Endothelial cell of umbilical vein (primary cell): ENCODE data around the gene CD74. TPM values are rescaled to one million over a fixed set of nuclear protein-coding genes. Genes with fewer than 3 reads are reported as not detected.

Source experiments
- BruUV-seq: library from RNA; stranded (reverse); fragments of 400-500 nt; replicated peaks from 2 replicates; lab custom pipeline; 2021; lab: Mats Ljungman, UMichigan
- CTCF ChIA-PET: fragments of 300-600, 350-600 bp; sonication (Branson Sonifier 250); formaldehyde crosslinking; loops from one replicate; lab custom pipeline; 2021; ENCODE audit warnings: antibody characterized with exemption, inconsistent platforms; lab: Charles Lee
- POLR2A ChIA-PET: fragments of 300-600, 350-600 bp; sonication (Branson Sonifier 250); formaldehyde crosslinking; loops from one replicate; lab custom pipeline; 2021; ENCODE audit warnings: antibody characterized with exemption, inconsistent platforms; lab: Charles Lee
- DNase-seq: peaks from one replicate; pipeline ENCODE4 v3.0.0-alpha.2; 2011; ENCODE audit warnings: low read depth, low spot score
- FAIRE-seq: peaks from 2 replicates; lab custom pipeline; 2011; peaks lifted over from hg19 to GRCh38; lab: Jason Lieb, UNC
- H2AFZ ChIP-seq: 2 replicates; pipeline ENCODE4 v1.6.0; 2012; ENCODE audit warnings: low read depth, low read length, control low read depth, inconsistent platforms
- H3K27ac ChIP-seq: 2 replicates; pipeline ENCODE4 v1.5.1; 2011; ENCODE audit warnings: low read depth, mild to moderate bottlenecking, control low read depth, low read length, moderate library complexity; ENCODE audit not compliant: insufficient read depth
- H3K27me3 ChIP-seq, 2 experiments: 2 replicates each; pipeline versions ENCODE4 v1.6.0 to v1.6.1; 2011; ENCODE audit warnings: low read length in 2 of 2, mixed read lengths in 1 of 2; ENCODE audit not compliant: control insufficient read depth in 2 of 2, insufficient read depth in 2 of 2
- H3K36me3 ChIP-seq, 2 experiments: 2 replicates in 1 of 2; 3 replicates in 1 of 2; pipeline ENCODE4 v1.5.1; 2011; ENCODE audit warnings: low read length in 2 of 2, mild to moderate bottlenecking in 1 of 2, moderate library complexity in 1 of 2; ENCODE audit not compliant: control insufficient read depth in 2 of 2, insufficient read depth in 2 of 2; ENCODE audit errors: extremely low read depth in 1 of 2
- H3K4me1 ChIP-seq: 3 replicates; pipeline ENCODE4 v1.5.1; 2011; ENCODE audit warnings: mild to moderate bottlenecking, low read length; ENCODE audit not compliant: control insufficient read depth, insufficient read depth; ENCODE audit errors: extremely low read depth
- H3K4me2 ChIP-seq: 2 replicates; pipeline ENCODE4 v1.6.1; 2011; ENCODE audit warnings: low read length, control low read depth, mixed read lengths; ENCODE audit not compliant: insufficient read depth
- H3K4me3 ChIP-seq, 3 experiments: fragments of 200-600 bp in 1 of 3; sonication (generic), shearing (Covaris generic) in 1 of 3; replicated peaks in 1 of 3; 2 replicates each; pipeline ENCODE4 v1.5.1; 2011 to 2016; ENCODE audit warnings: control low read depth in 3 of 3, low read length in 3 of 3, mild to moderate bottlenecking in 2 of 3, inconsistent platforms in 1 of 3, low read depth in 1 of 3, moderate library complexity in 1 of 3; ENCODE audit not compliant: insufficient read depth in 1 of 3
- H3K79me2 ChIP-seq: 2 replicates; pipeline ENCODE4 v1.6.0; 2012; ENCODE audit warnings: low read length, inconsistent platforms; ENCODE audit not compliant: control insufficient read depth, insufficient read depth
- H3K9ac ChIP-seq: replicated peaks from 2 replicates; pipeline ENCODE3; 2011; ENCODE audit warnings: low read length, control low read depth; ENCODE audit not compliant: insufficient read depth; ENCODE audit errors: extremely low read depth
- H3K9me1 ChIP-seq: replicated peaks from 3 replicates; pipeline ENCODE4 v1.6.0; 2011; ENCODE audit warnings: mild to moderate bottlenecking, low read length; ENCODE audit not compliant: control insufficient read depth, insufficient read depth; ENCODE audit errors: extremely low read depth
- H3K9me3 ChIP-seq: replicated peaks from 2 replicates; pipeline ENCODE4 v1.5.1; 2012; ENCODE audit warnings: low read length, inconsistent platforms; ENCODE audit not compliant: control insufficient read depth, insufficient read depth
- H4K20me1 ChIP-seq: replicated peaks from 2 replicates; pipeline ENCODE3; 2011; ENCODE audit warnings: mild to moderate bottlenecking, low read length; ENCODE audit not compliant: control insufficient read depth, insufficient read depth; ENCODE audit errors: extremely low read depth
- EZH2 ChIP-seq: IDR thresholded peaks from 2 replicates; pipeline ENCODE4 v1.6.1; 2012; ENCODE audit warnings: borderline replicate concordance, low read depth, mild to moderate bottlenecking, moderate library complexity, low read length, inconsistent platforms; ENCODE audit not compliant: severe bottlenecking
- FOS ChIP-seq: IDR thresholded peaks from 2 replicates; pipeline ENCODE4 v1.6.1; 2011; ENCODE audit warnings: mild to moderate bottlenecking, low read length, moderate library complexity, borderline replicate concordance; ENCODE audit not compliant: insufficient read depth
- GATA2 ChIP-seq: IDR thresholded peaks from 2 replicates; pipeline ENCODE4 v1.7.0; 2011; ENCODE audit warnings: low read depth, mild to moderate bottlenecking, moderate library complexity, mixed read lengths, low read length; ENCODE audit not compliant: insufficient read length, insufficient read depth
- JUN ChIP-seq: IDR thresholded peaks from 2 replicates; pipeline ENCODE4 v1.6.1; 2011; ENCODE audit warnings: borderline replicate concordance, low read depth; ENCODE audit not compliant: insufficient read length, insufficient read depth
- MYC ChIP-seq: IDR thresholded peaks from one replicate; pipeline ENCODE4 v1.6.1; 2011; ENCODE audit warnings: mild to moderate bottlenecking, low read depth, low read length
- POLR2A ChIP-seq: IDR thresholded peaks from 2 replicates; pipeline ENCODE4 v1.6.1; 2012; ENCODE audit warnings: low read depth, mild to moderate bottlenecking, control low read depth, low read length
- POLR2AphosphoS5 ChIP-seq: IDR thresholded peaks from 2 replicates; pipeline ENCODE4 v1.6.1; 2012; ENCODE audit warnings: low read depth, mild to moderate bottlenecking, control low read depth, low read length, moderate library complexity; ENCODE audit not compliant: insufficient read depth
- dilution Hi-C: fragments of 300-500 bp; cut with MboI; formaldehyde crosslinking; loops from one replicate; pipeline ENCODE4 v1.15.0; 2019; ENCODE audit warnings: low sequenced_read_pairs; ENCODE audit not compliant: extremely low pct_ligation_motif_present
- intact Hi-C: fragments of 100-400 bp; cut with micrococcal nuclease; formaldehyde crosslinking; loops from one replicate; pipeline ENCODE4 v1.10.0; 2022
- polyA plus RNA-seq, 4 experiments: library from polyadenylated mRNA; depleted of rRNA in 3 of 4; stranded (reverse) in 3 of 4; unstranded in 1 of 4; fragments of >200 nt; gene quantifications; 2 replicates each; pipeline versions ENCODE4 v1.2.1 to v1.2.3, GENCODE V29; 2011 to 2012; ENCODE audit warnings: missing spikeins in 1 of 4
- total RNA-seq: library from RNA; stranded (reverse); gene quantifications from 2 replicates; pipeline ENCODE4 v1.2.3, GENCODE V29; 2021
- TF ChIP-seq, protein P1 (sequence below), 2 donors: IDR thresholded peaks; 1 replicate in 1 of 2; 2 replicates in 1 of 2; pipeline ENCODE4 v1.5.1; 2011; ENCODE audit warnings: low read length in 2 of 2, mild to moderate bottlenecking in 2 of 2, moderate library complexity in 2 of 2, control low read depth in 1 of 2, inconsistent platforms in 1 of 2, low read depth in 1 of 2; ENCODE audit not compliant: insufficient read depth in 1 of 2; ENCODE audit errors: extremely low read depth in 1 of 2
- TF ChIP-seq, protein P2 (sequence below): IDR thresholded peaks from 2 replicates; pipeline ENCODE4 v1.6.1; 2011; ENCODE audit not compliant: insufficient read depth, insufficient read length

The CD74 gene
- total and polyA plus RNA-seq, 2 donors (not counting 3 experiments of a cell fraction or from before 2014, with no cell fraction given), result 0.62 to 1.3 TPM

DNA sequence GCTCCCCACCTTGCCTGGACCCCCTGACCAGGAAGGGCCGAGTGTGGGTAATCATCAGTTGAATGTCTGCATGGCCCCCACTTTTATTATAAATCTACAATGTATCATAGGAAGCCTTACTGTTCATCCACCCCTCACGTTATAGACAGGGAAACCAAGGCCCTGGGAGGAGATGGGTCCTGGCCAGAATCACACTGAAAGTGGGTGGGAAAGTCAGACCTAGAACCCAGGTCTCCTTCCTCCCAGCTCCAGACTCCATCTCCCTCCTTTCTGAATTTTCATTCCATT is 17.1 kb downstream of the CD74 start:
- POLR2A ChIA-PET, result no interaction called here
- Histone ChIP-seq H3K4me1 (no peaks in the 10 kb centered on the region), H3K27ac (no peak overlapping the region), H4K20me1 (no peaks in the 10 kb centered on the region), H2AFZ (no peak overlapping the region), H3K27me3 (no peaks in the 10 kb centered on the region), H3K9me1 (no peaks in the 10 kb centered on the region), H3K36me3 (peaks cover 8 to 53% of the 10 kb centered on the region in 2 experiments), H3K79me2 (no peaks in the 10 kb centered on the region), H3K4me3 (no peak overlapping the region), H3K4me2 (no peak overlapping the region), H3K9me3 (no peaks in the 10 kb centered on the region), H3K9ac (no peak overlapping the region)
- dilution Hi-C loops (no loop called here), intact Hi-C loops (no loop called here)
- CTCF ChIA-PET, result interaction anchor here (6.1 kb wide), 1 partner anchor 40 kb away, joined by 70 read pairs; no protein-coding TSS in a partner anchor
- FAIRE-seq (no peak), DNase-seq (no peak)
- no peak for TF ChIP-seq FOS
- TF ChIP-seq EZH2, result no peak
- no peak for TF ChIP-seq JUN
- no peak for TF ChIP-seq POLR2A
- TF ChIP-seq, protein P1, sequence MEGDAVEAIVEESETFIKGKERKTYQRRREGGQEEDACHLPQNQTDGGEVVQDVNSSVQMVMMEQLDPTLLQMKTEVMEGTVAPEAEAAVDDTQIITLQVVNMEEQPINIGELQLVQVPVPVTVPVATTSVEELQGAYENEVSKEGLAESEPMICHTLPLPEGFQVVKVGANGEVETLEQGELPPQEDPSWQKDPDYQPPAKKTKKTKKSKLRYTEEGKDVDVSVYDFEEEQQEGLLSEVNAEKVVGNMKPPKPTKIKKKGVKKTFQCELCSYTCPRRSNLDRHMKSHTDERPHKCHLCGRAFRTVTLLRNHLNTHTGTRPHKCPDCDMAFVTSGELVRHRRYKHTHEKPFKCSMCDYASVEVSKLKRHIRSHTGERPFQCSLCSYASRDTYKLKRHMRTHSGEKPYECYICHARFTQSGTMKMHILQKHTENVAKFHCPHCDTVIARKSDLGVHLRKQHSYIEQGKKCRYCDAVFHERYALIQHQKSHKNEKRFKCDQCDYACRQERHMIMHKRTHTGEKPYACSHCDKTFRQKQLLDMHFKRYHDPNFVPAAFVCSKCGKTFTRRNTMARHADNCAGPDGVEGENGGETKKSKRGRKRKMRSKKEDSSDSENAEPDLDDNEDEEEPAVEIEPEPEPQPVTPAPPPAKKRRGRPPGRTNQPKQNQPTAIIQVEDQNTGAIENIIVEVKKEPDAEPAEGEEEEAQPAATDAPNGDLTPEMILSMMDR (IDR thresholded peaks at IDR 0.05; ENCODE audit: extremely low read depth in 1 of 2, insufficient read depth in 1 of 2, low read depth in 1 of 2, low read length in 2 of 2), result no peak
- no peak for TF ChIP-seq POLR2AphosphoS5
- TF ChIP-seq, protein P2, sequence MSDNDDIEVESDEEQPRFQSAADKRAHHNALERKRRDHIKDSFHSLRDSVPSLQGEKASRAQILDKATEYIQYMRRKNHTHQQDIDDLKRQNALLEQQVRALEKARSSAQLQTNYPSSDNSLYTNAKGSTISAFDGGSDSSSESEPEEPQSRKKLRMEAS, result no peak
- TF ChIP-seq MYC, result no peak
- TF ChIP-seq GATA2, result no peak
- BruUV-seq, result no TSS peak
